ENCODE results near the gene NTSR1. TPM values are rescaled to one million over a fixed set of nuclear protein-coding genes. Genes with fewer than 3 reads are reported as not detected.
A peak's percentile ranks its signal among the peaks of the same experiment; 100 is the strongest.

NTSR1 gene
- total and polyA plus RNA-seq, 12 donors = 0.03 to 0.14 (median 0.11) TPM; not detected in 9

- Histone ChIP-seq H3K27ac (no peak overlapping the region), H3K27me3 (peaks cover 4% of the 10 kb centered on the region), H3K36me3 (replicated peaks in 1 of 2) (no peaks in the 10 kb centered on the region), H3K4me1 (replicated peaks in 1 of 2) (peaks cover 0 to 1% of the 10 kb centered on the region in 2 donors), H3K9me3 (replicated peaks in 1 of 3) (no peaks in the 10 kb centered on the region), H3K4me3 (no peak overlapping the region)
- TF ChIP-seq POLR2A (IDR thresholded peaks at IDR 0.05) (no peak), CTCF (IDR thresholded peaks at IDR 0.05) (no peak)
- intact Hi-C loops (cut with DNase I) = loop anchor here in 1 of 2 donors (5.0 kb wide), 1 partner anchor 116 kb away; no protein-coding TSS in a partner anchor
- DNase-seq = no peak
- WGBS, 4 donors = 45 to 73% (median 59%) methylated on average over 13 to 15 of the region's 15 CpGs
These were observed 80.0 kb downstream of the NTSR1 start for GRCh38 chr20:62788607-62789006.

- no peaks in the 10 kb centered on the region for H3K9me3 ChIP-seq (replicated peaks in 1 of 3)
- peaks cover 4% of the 10 kb centered on the region for H3K27me3 ChIP-seq
- H3K4me3 ChIP-seq = no peak overlapping the region
- H3K27ac ChIP-seq = no peak overlapping the region
- TF ChIP-seq CTCF (IDR thresholded peaks at IDR 0.05) (no peak), POLR2A (IDR thresholded peaks at IDR 0.05) (no peak)
- intact Hi-C loops (cut with DNase I) = loop anchor here (5.0 to 10.0 kb wide), 4 partner anchors 123 to 485 kb away; partner anchors contain the start of gene ADRM1 (in 1 of the 2)
- peaks cover 0 to 12% of the 10 kb centered on the region in 2 donors for H3K4me1 ChIP-seq (replicated peaks in 1 of 2)
- no peaks in the 10 kb centered on the region for H3K36me3 ChIP-seq (replicated peaks in 1 of 2)
- DNase-seq = no peak
- 84 to 87% (median 85%) methylated on average over 10 to 12 of the region's 12 CpGs for WGBS, 4 donors
These were observed 81.4 kb downstream of the NTSR1 start for GRCh38 chr20:62790075-62790474.

- WGBS, 4 donors = 25 to 38% (median 32%) methylated on average over 16 to 23 of the region's 23 CpGs
- TF ChIP-seq POLR2A (IDR thresholded peaks at IDR 0.05) = no peak
- TF ChIP-seq CTCF (IDR thresholded peaks at IDR 0.05) = peak; percentile 89 to 96 (median 92)
- Histone ChIP-seq H3K4me1 (replicated peaks in 1 of 2) (peaks cover 3 to 20% of the 10 kb centered on the region in 2 donors), H3K4me3 (no peak overlapping the region), H3K9me3 (replicated peaks in 1 of 3) (no peaks in the 10 kb centered on the region), H3K36me3 (replicated peaks in 1 of 2) (no peaks in the 10 kb centered on the region), H3K27me3 (no peaks in the 10 kb centered on the region), H3K27ac (no peak overlapping the region)
- DNase-seq = peak; percentile 82 to 91 (median 87)
- intact Hi-C loops (cut with DNase I) = loop anchor here (5.0 to 10.0 kb wide), 4 partner anchors 124 to 487 kb away; partner anchors contain the start of gene ADRM1 (in 1 of the 2)
These were observed 82.9 kb downstream of the NTSR1 start for GRCh38 chr20:62791301-62792181.

- WGBS, 4 donors = 69 to 81% (median 74%) methylated on average over 7 to 9 of the region's 9 CpGs
- TF ChIP-seq CTCF (IDR thresholded peaks at IDR 0.05) = no peak
- no peak for TF ChIP-seq POLR2A (IDR thresholded peaks at IDR 0.05)
- no peak for DNase-seq
- Histone ChIP-seq H3K4me1 (replicated peaks in 1 of 2) (peaks cover 7 to 24% of the 10 kb centered on the region in 2 donors), H3K27ac (no peak overlapping the region), H3K4me3 (no peak overlapping the region), H3K36me3 (replicated peaks in 1 of 2) (no peaks in the 10 kb centered on the region), H3K27me3 (no peaks in the 10 kb centered on the region), H3K9me3 (replicated peaks in 1 of 3) (no peaks in the 10 kb centered on the region)
- intact Hi-C loops (cut with DNase I) = loop anchor here (5.0 to 10.0 kb wide), 4 partner anchors 125 to 488 kb away; partner anchors contain the start of gene ADRM1 (in 1 of the 2)
These were observed 83.7 kb downstream of the NTSR1 start for GRCh38 chr20:62792182-62792939.
